ENCODE measurements around the gene TMEM132C.

Gene TMEM132C

GRCh38 chr12:128290938-128291337, 24.0 kb downstream of the TMEM132C start:
- no peak for DNase-seq

- no peak for DNase-seq
Measured at GRCh38 chr12:128298091-128298748, 31.2 kb downstream of the TMEM132C start.

- no peak for DNase-seq
Measured at GRCh38 chr12:128305336-128305892, 38.4 kb downstream of the TMEM132C start.

GRCh38 chr12:128307791-128308190, 40.8 kb downstream of the TMEM132C start:
- DNase-seq: no peak

GRCh38 chr12:128312661-128313060, 45.7 kb downstream of the TMEM132C start:
- no peak for DNase-seq

- no peak for DNase-seq
Measured at GRCh38 chr12:128313931-128314330, 47.0 kb downstream of the TMEM132C start.

- DNase-seq: no peak
Measured at GRCh38 chr12:128314611-128315010, 47.6 kb downstream of the TMEM132C start.

GRCh38 chr12:128316078-128316477, 49.1 kb downstream of the TMEM132C start:
- DNase-seq: no peak

GRCh38 chr12:128316973-128317526, 50.1 kb downstream of the TMEM132C start:
- DNase-seq: no peak

- no peak for DNase-seq
Measured at GRCh38 chr12:128318341-128318740, 51.4 kb downstream of the TMEM132C start.

- DNase-seq: no peak
Measured at GRCh38 chr12:128318946-128319345, 52.0 kb downstream of the TMEM132C start.

- DNase-seq: no peak
Measured at GRCh38 chr12:128322341-128322740, 55.4 kb downstream of the TMEM132C start.

GRCh38 chr12:128323145-128323920, 56.4 kb downstream of the TMEM132C start:
- DNase-seq: no peak

- no peak for DNase-seq
Measured at GRCh38 chr12:128325646-128326045, 58.7 kb downstream of the TMEM132C start.

GRCh38 chr12:128326406-128326805, 59.4 kb downstream of the TMEM132C start:
- DNase-seq: no peak

GRCh38 chr12:128328961-128329360, 62.0 kb downstream of the TMEM132C start:
- no peak for DNase-seq

GRCh38 chr12:128336204-128337070, 69.5 kb downstream of the TMEM132C start:
- DNase-seq: no peak

GRCh38 chr12:128337071-128337345, 70.0 kb downstream of the TMEM132C start:
- no peak for DNase-seq

- DNase-seq: no peak
Measured at GRCh38 chr12:128337431-128338170, 70.6 kb downstream of the TMEM132C start.

- no peak for DNase-seq
Measured at GRCh38 chr12:128338386-128339125, 71.6 kb downstream of the TMEM132C start.

GRCh38 chr12:128339126-128339520, 72.2 kb downstream of the TMEM132C start:
- DNase-seq: no peak

- DNase-seq: no peak
Measured at GRCh38 chr12:128339631-128340030, 72.7 kb downstream of the TMEM132C start.
